K562 (cell line): ENCODE measurements around the gene SCAP. TPM values are rescaled to one million over a fixed set of nuclear protein-coding genes. Genes with fewer than 3 reads are reported as not detected.

Experiments used
- CTBP1 ChIP-seq: fragments of 450-650 bp; IDR thresholded peaks from 2 replicates; pipeline ENCODE4 v1.6.1; 2016; ENCODE audit warnings: borderline replicate concordance
- FOXM1 ChIP-seq, 2 experiments: fragments of 450-650 bp in 1 of 2; sonication (generic) in 1 of 2; formaldehyde crosslinking in 1 of 2; IDR thresholded peaks; 2 replicates each; pipeline versions ENCODE4 v1.6.1 to v1.9.0; 2017 to 2022; ENCODE audit warnings: low read depth in 2 of 2, mild to moderate bottlenecking in 2 of 2, missing genetic modification reagents in 1 of 2, moderate library complexity in 1 of 2
- KDM1A ChIP-seq, 2 experiments: fragments of 450-650 bp; IDR thresholded peaks; 2 replicates each; pipeline ENCODE4 v1.6.1; 2016; ENCODE audit warnings: mild to moderate bottlenecking in 2 of 2
- KLF13 ChIP-seq: fragments of 450-650 bp; IDR thresholded peaks from 2 replicates; pipeline ENCODE4 v1.6.1; 2016; ENCODE audit warnings: missing genetic modification characterization, low read depth, mild to moderate bottlenecking, missing compliant biosample characterization, moderate library complexity, borderline replicate concordance
- MAZ ChIP-seq, 2 experiments: fragments of 450-650 bp in 1 of 2; sonication (generic) in 1 of 2; formaldehyde crosslinking; IDR thresholded peaks in 1 of 2; conservative IDR thresholded peaks in 1 of 2; 2 replicates each; pipeline versions ENCODE4 v1.4.0 to v1.5.0; 2020; ENCODE audit warnings: mild to moderate bottlenecking in 1 of 2, missing genetic modification reagents in 1 of 2
- NUFIP1 ChIP-seq: fragments of 450-650 bp; IDR thresholded peaks from 2 replicates; pipeline ENCODE4 v1.6.1; 2018; ENCODE audit not compliant: partially characterized antibody
- PYGO2 ChIP-seq: fragments of 450-650 bp; IDR thresholded peaks from 2 replicates; pipeline ENCODE4 v1.6.1; 2016; ENCODE audit warnings: mild to moderate bottlenecking, missing genetic modification characterization, moderate library complexity, missing compliant biosample characterization
- RBM22 ChIP-seq: fragments of 200-400 bp; formaldehyde crosslinking; IDR thresholded peaks from 2 replicates; pipeline ENCODE4 v1.6.1; 2018; ENCODE audit warnings: low read length, low read depth; ENCODE audit not compliant: poor library complexity, severe bottlenecking
- RNF2 ChIP-seq: sonication (generic); IDR thresholded peaks from 2 replicates; pipeline ENCODE4 v1.6.1; 2016
- STAT5A ChIP-seq: IDR thresholded peaks from 2 replicates; pipeline ENCODE4 v1.6.1; 2012; ENCODE audit warnings: low read length, inconsistent platforms, borderline replicate concordance
- ZBTB17 ChIP-seq: fragments of 450-650 bp; formaldehyde crosslinking; IDR thresholded peaks from 2 replicates; pipeline ENCODE4 v1.4.0; 2020; ENCODE audit warnings: mild to moderate bottlenecking
- ZKSCAN8 ChIP-seq: fragments of 200-800 bp; sonication (Bioruptor generic); IDR thresholded peaks from 2 replicates; pipeline ENCODE4 v1.6.1; 2016; ENCODE audit warnings: missing genetic modification characterization, missing compliant biosample characterization
- ZNF133 ChIP-seq: fragments of 250-450 bp; sonication (Bioruptor Pico); IDR thresholded peaks from 2 replicates; pipeline ENCODE4 v1.4.0; 2020; ENCODE audit warnings: mild to moderate bottlenecking
- ZNF830 ChIP-seq: fragments of 250-450 bp; sonication (Bioruptor Pico); IDR thresholded peaks from 2 replicates; pipeline ENCODE4 v1.5.0; 2021; ENCODE audit warnings: mild to moderate bottlenecking
- polyA plus RNA-seq, 8 experiments: library from polyadenylated mRNA; depleted of rRNA in 4 of 8; stranded (reverse) in 5 of 8; unstranded in 3 of 8; fragments of >200 nt; fragmentation: Nextera tagmentation in 2 of 8; fragmentation: Illumina TruSeq in 1 of 8; extraction: Ambion mirVana in 2 of 8; extraction: Trizol in 1 of 8; gene quantifications; 2 replicates each; pipeline versions ENCODE4 v1.2.1 to v1.2.3, GENCODE V29; 2011 to 2014; ENCODE audit warnings: inconsistent platforms in 1 of 8, missing spikeins in 1 of 8
- total RNA-seq, 7 experiments: library from RNA; depleted of rRNA in 6 of 7; stranded (reverse); fragments of >200 nt in 6 of 7; fragmentation: Illumina TruSeq in 2 of 7; extraction: Trizol in 2 of 7; gene quantifications; 2 replicates each; pipeline versions ENCODE4 v1.2.1 to v1.2.3, GENCODE V29; 2011 to 2021; ENCODE audit warnings: low replicate concordance in 1 of 7
- TF ChIP-seq, protein P1 (sequence below): IDR thresholded peaks from 3 replicates; pipeline ENCODE4 v1.6.1; 2011; ENCODE audit warnings: borderline replicate concordance, mild to moderate bottlenecking, moderate library complexity; ENCODE audit not compliant: insufficient read length; ENCODE audit errors: extremely low read depth
- TF ChIP-seq, protein P2 (sequence below): fragments of 450-650 bp; conservative IDR thresholded peaks from 2 replicates; pipeline ENCODE4 v1.6.1; 2016; ENCODE audit warnings: missing genetic modification characterization, low read depth, mild to moderate bottlenecking, missing compliant biosample characterization, moderate library complexity
- TF ChIP-seq, protein P3 (sequence below): fragments of 150-350 bp; conservative IDR thresholded peaks from 2 replicates; pipeline ENCODE4 v1.6.1; 2014; ENCODE audit warnings: low read length
- TF ChIP-seq, protein P4 (sequence below): fragments of 250-450 bp; sonication (Bioruptor Pico); IDR thresholded peaks from 2 replicates; pipeline ENCODE4 v1.5.0; 2020; ENCODE audit warnings: mild to moderate bottlenecking, borderline replicate concordance

SCAP gene
- total and polyA plus RNA-seq, 9 of the 15 experiments (the other 6 are each of a cell fraction or from before 2014, with no cell fraction given) = 2.6 to 104 (median 37.8) TPM

DNA sequence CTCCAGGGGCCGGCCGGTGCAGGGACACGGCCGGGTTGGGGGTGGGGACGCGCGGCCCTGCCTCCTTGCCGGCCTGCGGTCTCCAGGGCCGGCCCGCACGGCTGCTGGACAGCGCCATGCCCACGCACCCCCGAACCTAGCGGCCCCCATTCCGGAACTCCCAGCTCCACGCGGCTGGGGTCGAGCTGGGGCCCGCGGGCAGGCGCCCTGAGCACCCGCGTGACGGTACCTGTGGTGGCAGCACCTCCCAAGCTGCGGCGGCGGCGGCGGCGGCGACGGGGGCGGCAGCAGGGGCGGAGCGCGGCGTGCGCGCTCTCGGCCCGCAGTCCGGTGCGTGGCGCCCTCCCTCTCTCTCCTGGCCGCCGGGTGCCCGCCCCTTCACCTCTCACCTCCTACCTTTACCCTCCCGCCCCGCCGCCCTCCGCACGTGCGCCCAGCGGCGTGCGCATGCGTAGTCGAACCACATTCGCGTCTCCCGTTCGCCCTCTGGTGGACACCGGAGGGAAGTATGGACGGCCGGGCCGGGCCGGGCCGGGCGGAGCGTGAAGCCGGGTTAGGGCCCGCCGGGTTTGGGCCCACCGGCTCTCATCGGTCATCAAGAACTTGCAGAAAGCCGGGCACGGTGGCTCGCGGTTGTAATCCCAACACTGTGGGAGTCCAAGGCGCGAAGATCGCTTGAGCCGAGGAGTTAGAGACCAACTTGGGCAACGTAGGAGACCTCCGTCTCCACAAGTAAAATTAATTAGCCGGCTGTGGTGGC is at the start of gene SCAP (continued):
- TF ChIP-seq, protein P1, sequence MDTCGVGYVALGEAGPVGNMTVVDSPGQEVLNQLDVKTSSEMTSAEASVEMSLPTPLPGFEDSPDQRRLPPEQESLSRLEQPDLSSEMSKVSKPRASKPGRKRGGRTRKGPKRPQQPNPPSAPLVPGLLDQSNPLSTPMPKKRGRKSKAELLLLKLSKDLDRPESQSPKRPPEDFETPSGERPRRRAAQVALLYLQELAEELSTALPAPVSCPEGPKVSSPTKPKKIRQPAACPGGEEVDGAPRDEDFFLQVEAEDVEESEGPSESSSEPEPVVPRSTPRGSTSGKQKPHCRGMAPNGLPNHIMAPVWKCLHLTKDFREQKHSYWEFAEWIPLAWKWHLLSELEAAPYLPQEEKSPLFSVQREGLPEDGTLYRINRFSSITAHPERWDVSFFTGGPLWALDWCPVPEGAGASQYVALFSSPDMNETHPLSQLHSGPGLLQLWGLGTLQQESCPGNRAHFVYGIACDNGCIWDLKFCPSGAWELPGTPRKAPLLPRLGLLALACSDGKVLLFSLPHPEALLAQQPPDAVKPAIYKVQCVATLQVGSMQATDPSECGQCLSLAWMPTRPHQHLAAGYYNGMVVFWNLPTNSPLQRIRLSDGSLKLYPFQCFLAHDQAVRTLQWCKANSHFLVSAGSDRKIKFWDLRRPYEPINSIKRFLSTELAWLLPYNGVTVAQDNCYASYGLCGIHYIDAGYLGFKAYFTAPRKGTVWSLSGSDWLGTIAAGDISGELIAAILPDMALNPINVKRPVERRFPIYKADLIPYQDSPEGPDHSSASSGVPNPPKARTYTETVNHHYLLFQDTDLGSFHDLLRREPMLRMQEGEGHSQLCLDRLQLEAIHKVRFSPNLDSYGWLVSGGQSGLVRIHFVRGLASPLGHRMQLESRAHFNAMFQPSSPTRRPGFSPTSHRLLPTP = no peak
- no peak for TF ChIP-seq STAT5A
- TF ChIP-seq ZKSCAN8 (CRISPR knock-in tag) = no peak
- peak; percentile 37 for TF ChIP-seq ZBTB17 (CRISPR knock-in tag)
- no peak for TF ChIP-seq RBM22
- TF ChIP-seq, protein P2, sequence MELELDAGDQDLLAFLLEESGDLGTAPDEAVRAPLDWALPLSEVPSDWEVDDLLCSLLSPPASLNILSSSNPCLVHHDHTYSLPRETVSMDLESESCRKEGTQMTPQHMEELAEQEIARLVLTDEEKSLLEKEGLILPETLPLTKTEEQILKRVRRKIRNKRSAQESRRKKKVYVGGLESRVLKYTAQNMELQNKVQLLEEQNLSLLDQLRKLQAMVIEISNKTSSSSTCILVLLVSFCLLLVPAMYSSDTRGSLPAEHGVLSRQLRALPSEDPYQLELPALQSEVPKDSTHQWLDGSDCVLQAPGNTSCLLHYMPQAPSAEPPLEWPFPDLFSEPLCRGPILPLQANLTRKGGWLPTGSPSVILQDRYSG (tag) = no peak; the same call in 1 of the 2 replicates
- TF ChIP-seq CTBP1 = peak; percentile 99
- TF ChIP-seq, protein P3, sequence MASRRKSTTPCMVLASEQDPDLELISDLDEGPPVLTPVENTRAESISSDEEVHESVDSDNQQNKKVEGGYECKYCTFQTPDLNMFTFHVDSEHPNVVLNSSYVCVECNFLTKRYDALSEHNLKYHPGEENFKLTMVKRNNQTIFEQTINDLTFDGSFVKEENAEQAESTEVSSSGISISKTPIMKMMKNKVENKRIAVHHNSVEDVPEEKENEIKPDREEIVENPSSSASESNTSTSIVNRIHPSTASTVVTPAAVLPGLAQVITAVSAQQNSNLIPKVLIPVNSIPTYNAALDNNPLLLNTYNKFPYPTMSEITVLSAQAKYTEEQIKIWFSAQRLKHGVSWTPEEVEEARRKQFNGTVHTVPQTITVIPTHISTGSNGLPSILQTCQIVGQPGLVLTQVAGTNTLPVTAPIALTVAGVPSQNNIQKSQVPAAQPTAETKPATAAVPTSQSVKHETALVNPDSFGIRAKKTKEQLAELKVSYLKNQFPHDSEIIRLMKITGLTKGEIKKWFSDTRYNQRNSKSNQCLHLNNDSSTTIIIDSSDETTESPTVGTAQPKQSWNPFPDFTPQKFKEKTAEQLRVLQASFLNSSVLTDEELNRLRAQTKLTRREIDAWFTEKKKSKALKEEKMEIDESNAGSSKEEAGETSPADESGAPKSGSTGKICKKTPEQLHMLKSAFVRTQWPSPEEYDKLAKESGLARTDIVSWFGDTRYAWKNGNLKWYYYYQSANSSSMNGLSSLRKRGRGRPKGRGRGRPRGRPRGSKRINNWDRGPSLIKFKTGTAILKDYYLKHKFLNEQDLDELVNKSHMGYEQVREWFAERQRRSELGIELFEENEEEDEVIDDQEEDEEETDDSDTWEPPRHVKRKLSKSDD = no peak
- no peak for TF ChIP-seq NUFIP1
- TF ChIP-seq ZNF830 (CRISPR knock-in tag) = no peak
- no peak for TF ChIP-seq FOXM1 (IDR thresholded peaks at IDR 0.05; ENCODE audit: low read depth)
- peak; percentile 97 for TF ChIP-seq FOXM1 (CRISPR knock-in tag; IDR thresholded peaks at IDR 0.05; ENCODE audit: low read depth)
- peak; percentile 97 to 98 for TF ChIP-seq MAZ (CRISPR knock-in tag; conservative IDR thresholded peaks at IDR 0.05 in 1 of 2, IDR thresholded peaks at IDR 0.05 in 1 of 2)
- TF ChIP-seq KLF13 (tag) = peak; percentile 89; the same call in 1 of the 2 replicates
- TF ChIP-seq PYGO2 (tag) = no peak
- TF ChIP-seq, protein P4, sequence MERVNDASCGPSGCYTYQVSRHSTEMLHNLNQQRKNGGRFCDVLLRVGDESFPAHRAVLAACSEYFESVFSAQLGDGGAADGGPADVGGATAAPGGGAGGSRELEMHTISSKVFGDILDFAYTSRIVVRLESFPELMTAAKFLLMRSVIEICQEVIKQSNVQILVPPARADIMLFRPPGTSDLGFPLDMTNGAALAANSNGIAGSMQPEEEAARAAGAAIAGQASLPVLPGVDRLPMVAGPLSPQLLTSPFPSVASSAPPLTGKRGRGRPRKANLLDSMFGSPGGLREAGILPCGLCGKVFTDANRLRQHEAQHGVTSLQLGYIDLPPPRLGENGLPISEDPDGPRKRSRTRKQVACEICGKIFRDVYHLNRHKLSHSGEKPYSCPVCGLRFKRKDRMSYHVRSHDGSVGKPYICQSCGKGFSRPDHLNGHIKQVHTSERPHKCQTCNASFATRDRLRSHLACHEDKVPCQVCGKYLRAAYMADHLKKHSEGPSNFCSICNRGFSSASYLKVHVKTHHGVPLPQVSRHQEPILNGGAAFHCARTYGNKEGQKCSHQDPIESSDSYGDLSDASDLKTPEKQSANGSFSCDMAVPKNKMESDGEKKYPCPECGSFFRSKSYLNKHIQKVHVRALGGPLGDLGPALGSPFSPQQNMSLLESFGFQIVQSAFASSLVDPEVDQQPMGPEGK (CRISPR knock-in tag) = no peak
- TF ChIP-seq RNF2 = 0 out of 2 replicates have a peak, but pooled peaks have one; percentile 52
- no peak for TF ChIP-seq KDM1A (IDR thresholded peaks at IDR 0.05)
- 0 out of 2 replicates have a peak, but pooled peaks have one; percentile 77 for TF ChIP-seq ZNF133 (CRISPR knock-in tag)
